Endothelial cell of umbilical vein (primary cell): Measurements from ENCODE around the gene MCM5. TPM values are rescaled to one million over a fixed set of nuclear protein-coding genes. Genes with fewer than 3 reads are reported as not detected.

Source experiments
- BruUV-seq: library from RNA; stranded (reverse); fragments of 400-500 nt; replicated peaks from 2 replicates; lab custom pipeline; 2021; lab: Mats Ljungman, UMichigan
- CTCF ChIA-PET: fragments of 300-600, 350-600 bp; sonication (Branson Sonifier 250); formaldehyde crosslinking; loops from one replicate; lab custom pipeline; 2021; ENCODE audit warnings: antibody characterized with exemption, inconsistent platforms; lab: Charles Lee
- POLR2A ChIA-PET: fragments of 300-600, 350-600 bp; sonication (Branson Sonifier 250); formaldehyde crosslinking; loops from one replicate; lab custom pipeline; 2021; ENCODE audit warnings: antibody characterized with exemption, inconsistent platforms; lab: Charles Lee
- DNase-seq: peaks from one replicate; pipeline ENCODE4 v3.0.0-alpha.2; 2011; ENCODE audit warnings: low read depth, low spot score
- FAIRE-seq: peaks from 2 replicates; lab custom pipeline; 2011; peaks lifted over from hg19 to GRCh38; lab: Jason Lieb, UNC
- H2AFZ ChIP-seq: 2 replicates; pipeline ENCODE4 v1.6.0; 2012; ENCODE audit warnings: low read depth, low read length, control low read depth, inconsistent platforms
- H3K27ac ChIP-seq: 2 replicates; pipeline ENCODE4 v1.5.1; 2011; ENCODE audit warnings: low read depth, mild to moderate bottlenecking, control low read depth, low read length, moderate library complexity; ENCODE audit not compliant: insufficient read depth
- H3K27me3 ChIP-seq, 2 experiments: 2 replicates each; pipeline versions ENCODE4 v1.6.0 to v1.6.1; 2011; ENCODE audit warnings: low read length in 2 of 2, mixed read lengths in 1 of 2; ENCODE audit not compliant: control insufficient read depth in 2 of 2, insufficient read depth in 2 of 2
- H3K36me3 ChIP-seq, 2 experiments: 2 replicates in 1 of 2; 3 replicates in 1 of 2; pipeline ENCODE4 v1.5.1; 2011; ENCODE audit warnings: low read length in 2 of 2, mild to moderate bottlenecking in 1 of 2, moderate library complexity in 1 of 2; ENCODE audit not compliant: control insufficient read depth in 2 of 2, insufficient read depth in 2 of 2; ENCODE audit errors: extremely low read depth in 1 of 2
- H3K4me1 ChIP-seq: 3 replicates; pipeline ENCODE4 v1.5.1; 2011; ENCODE audit warnings: mild to moderate bottlenecking, low read length; ENCODE audit not compliant: control insufficient read depth, insufficient read depth; ENCODE audit errors: extremely low read depth
- H3K4me2 ChIP-seq: 2 replicates; pipeline ENCODE4 v1.6.1; 2011; ENCODE audit warnings: low read length, control low read depth, mixed read lengths; ENCODE audit not compliant: insufficient read depth
- H3K4me3 ChIP-seq, 3 experiments: fragments of 200-600 bp in 1 of 3; sonication (generic), shearing (Covaris generic) in 1 of 3; replicated peaks in 1 of 3; 2 replicates each; pipeline ENCODE4 v1.5.1; 2011 to 2016; ENCODE audit warnings: control low read depth in 3 of 3, low read length in 3 of 3, mild to moderate bottlenecking in 2 of 3, inconsistent platforms in 1 of 3, low read depth in 1 of 3, moderate library complexity in 1 of 3; ENCODE audit not compliant: insufficient read depth in 1 of 3
- H3K79me2 ChIP-seq: 2 replicates; pipeline ENCODE4 v1.6.0; 2012; ENCODE audit warnings: low read length, inconsistent platforms; ENCODE audit not compliant: control insufficient read depth, insufficient read depth
- H3K9ac ChIP-seq: replicated peaks from 2 replicates; pipeline ENCODE3; 2011; ENCODE audit warnings: low read length, control low read depth; ENCODE audit not compliant: insufficient read depth; ENCODE audit errors: extremely low read depth
- H3K9me1 ChIP-seq: replicated peaks from 3 replicates; pipeline ENCODE4 v1.6.0; 2011; ENCODE audit warnings: mild to moderate bottlenecking, low read length; ENCODE audit not compliant: control insufficient read depth, insufficient read depth; ENCODE audit errors: extremely low read depth
- H3K9me3 ChIP-seq: replicated peaks from 2 replicates; pipeline ENCODE4 v1.5.1; 2012; ENCODE audit warnings: low read length, inconsistent platforms; ENCODE audit not compliant: control insufficient read depth, insufficient read depth
- H4K20me1 ChIP-seq: replicated peaks from 2 replicates; pipeline ENCODE3; 2011; ENCODE audit warnings: mild to moderate bottlenecking, low read length; ENCODE audit not compliant: control insufficient read depth, insufficient read depth; ENCODE audit errors: extremely low read depth
- EZH2 ChIP-seq: IDR thresholded peaks from 2 replicates; pipeline ENCODE4 v1.6.1; 2012; ENCODE audit warnings: borderline replicate concordance, low read depth, mild to moderate bottlenecking, moderate library complexity, low read length, inconsistent platforms; ENCODE audit not compliant: severe bottlenecking
- FOS ChIP-seq: IDR thresholded peaks from 2 replicates; pipeline ENCODE4 v1.6.1; 2011; ENCODE audit warnings: mild to moderate bottlenecking, low read length, moderate library complexity, borderline replicate concordance; ENCODE audit not compliant: insufficient read depth
- GATA2 ChIP-seq: IDR thresholded peaks from 2 replicates; pipeline ENCODE4 v1.7.0; 2011; ENCODE audit warnings: low read depth, mild to moderate bottlenecking, moderate library complexity, mixed read lengths, low read length; ENCODE audit not compliant: insufficient read length, insufficient read depth
- JUN ChIP-seq: IDR thresholded peaks from 2 replicates; pipeline ENCODE4 v1.6.1; 2011; ENCODE audit warnings: borderline replicate concordance, low read depth; ENCODE audit not compliant: insufficient read length, insufficient read depth
- MYC ChIP-seq: IDR thresholded peaks from one replicate; pipeline ENCODE4 v1.6.1; 2011; ENCODE audit warnings: mild to moderate bottlenecking, low read depth, low read length
- POLR2A ChIP-seq: IDR thresholded peaks from 2 replicates; pipeline ENCODE4 v1.6.1; 2012; ENCODE audit warnings: low read depth, mild to moderate bottlenecking, control low read depth, low read length
- POLR2AphosphoS5 ChIP-seq: IDR thresholded peaks from 2 replicates; pipeline ENCODE4 v1.6.1; 2012; ENCODE audit warnings: low read depth, mild to moderate bottlenecking, control low read depth, low read length, moderate library complexity; ENCODE audit not compliant: insufficient read depth
- dilution Hi-C: fragments of 300-500 bp; cut with MboI; formaldehyde crosslinking; loops from one replicate; pipeline ENCODE4 v1.15.0; 2019; ENCODE audit warnings: low sequenced_read_pairs; ENCODE audit not compliant: extremely low pct_ligation_motif_present
- intact Hi-C: fragments of 100-400 bp; cut with micrococcal nuclease; formaldehyde crosslinking; loops from one replicate; pipeline ENCODE4 v1.10.0; 2022
- polyA plus RNA-seq, 4 experiments: library from polyadenylated mRNA; depleted of rRNA in 3 of 4; stranded (reverse) in 3 of 4; unstranded in 1 of 4; fragments of >200 nt; gene quantifications; 2 replicates each; pipeline versions ENCODE4 v1.2.1 to v1.2.3, GENCODE V29; 2011 to 2012; ENCODE audit warnings: missing spikeins in 1 of 4
- total RNA-seq: library from RNA; stranded (reverse); gene quantifications from 2 replicates; pipeline ENCODE4 v1.2.3, GENCODE V29; 2021
- TF ChIP-seq, protein P1 (sequence below), 2 donors: IDR thresholded peaks; 1 replicate in 1 of 2; 2 replicates in 1 of 2; pipeline ENCODE4 v1.5.1; 2011; ENCODE audit warnings: low read length in 2 of 2, mild to moderate bottlenecking in 2 of 2, moderate library complexity in 2 of 2, control low read depth in 1 of 2, inconsistent platforms in 1 of 2, low read depth in 1 of 2; ENCODE audit not compliant: insufficient read depth in 1 of 2; ENCODE audit errors: extremely low read depth in 1 of 2
- TF ChIP-seq, protein P2 (sequence below): IDR thresholded peaks from 2 replicates; pipeline ENCODE4 v1.6.1; 2011; ENCODE audit not compliant: insufficient read depth, insufficient read length

The MCM5 gene
- total and polyA plus RNA-seq, 2 donors (not counting 3 experiments of a cell fraction or from before 2014, with no cell fraction given): 67.8 to 111 TPM

DNA sequence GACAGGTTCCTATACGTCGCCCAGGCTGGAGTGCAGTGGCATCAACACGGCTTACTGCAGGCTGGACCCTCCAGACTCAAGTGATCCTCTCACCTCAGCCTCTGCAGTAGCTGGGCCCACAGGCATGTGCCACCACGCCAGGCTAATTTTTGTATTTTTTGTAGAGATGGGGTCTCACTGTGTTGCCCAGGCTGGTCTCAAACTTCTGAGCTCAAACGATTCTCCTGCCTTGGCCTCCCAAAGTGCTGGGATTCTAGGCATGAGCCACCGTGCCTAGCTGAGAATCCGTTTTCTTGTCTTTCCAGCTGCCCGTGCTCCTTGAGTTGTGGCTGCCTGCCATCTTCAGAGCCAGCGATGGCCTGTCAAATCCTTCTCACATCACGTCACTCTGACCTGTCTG, 56.8 kb downstream of the MCM5 start:
- no TSS peak for BruUV-seq
- no peaks in the 10 kb centered on the region for H3K36me3 ChIP-seq
- no peaks in the 10 kb centered on the region for H3K9me3 ChIP-seq
- H2AFZ ChIP-seq: no peak overlapping the region
- H3K27me3 ChIP-seq: peaks cover 6 to 12% of the 10 kb centered on the region in 2 experiments
- H3K9me1 ChIP-seq: no peaks in the 10 kb centered on the region
- no peak overlapping the region for H3K9ac ChIP-seq
- FAIRE-seq (no peak), DNase-seq (no peak)
- no peak overlapping the region for H3K27ac ChIP-seq
- no peaks in the 10 kb centered on the region for H4K20me1 ChIP-seq
- no peaks in the 10 kb centered on the region for H3K79me2 ChIP-seq
- ChIA-PET CTCF (interaction anchor here (1.6 kb wide), 1 partner anchor 26 kb away, joined by 4 read pairs; no protein-coding TSS in a partner anchor), POLR2A (no interaction called here)
- dilution Hi-C loops: no loop called here
- H3K4me2 ChIP-seq: no peak overlapping the region
- no peak overlapping the region for H3K4me3 ChIP-seq
- intact Hi-C loops: no loop called here
- H3K4me1 ChIP-seq: no peaks in the 10 kb centered on the region
- no peak for TF ChIP-seq FOS
- TF ChIP-seq JUN: no peak
- TF ChIP-seq, protein P1, sequence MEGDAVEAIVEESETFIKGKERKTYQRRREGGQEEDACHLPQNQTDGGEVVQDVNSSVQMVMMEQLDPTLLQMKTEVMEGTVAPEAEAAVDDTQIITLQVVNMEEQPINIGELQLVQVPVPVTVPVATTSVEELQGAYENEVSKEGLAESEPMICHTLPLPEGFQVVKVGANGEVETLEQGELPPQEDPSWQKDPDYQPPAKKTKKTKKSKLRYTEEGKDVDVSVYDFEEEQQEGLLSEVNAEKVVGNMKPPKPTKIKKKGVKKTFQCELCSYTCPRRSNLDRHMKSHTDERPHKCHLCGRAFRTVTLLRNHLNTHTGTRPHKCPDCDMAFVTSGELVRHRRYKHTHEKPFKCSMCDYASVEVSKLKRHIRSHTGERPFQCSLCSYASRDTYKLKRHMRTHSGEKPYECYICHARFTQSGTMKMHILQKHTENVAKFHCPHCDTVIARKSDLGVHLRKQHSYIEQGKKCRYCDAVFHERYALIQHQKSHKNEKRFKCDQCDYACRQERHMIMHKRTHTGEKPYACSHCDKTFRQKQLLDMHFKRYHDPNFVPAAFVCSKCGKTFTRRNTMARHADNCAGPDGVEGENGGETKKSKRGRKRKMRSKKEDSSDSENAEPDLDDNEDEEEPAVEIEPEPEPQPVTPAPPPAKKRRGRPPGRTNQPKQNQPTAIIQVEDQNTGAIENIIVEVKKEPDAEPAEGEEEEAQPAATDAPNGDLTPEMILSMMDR (IDR thresholded peaks at IDR 0.05; ENCODE audit: extremely low read depth in 1 of 2, insufficient read depth in 1 of 2, low read depth in 1 of 2, low read length in 2 of 2): no peak
- TF ChIP-seq, protein P2, sequence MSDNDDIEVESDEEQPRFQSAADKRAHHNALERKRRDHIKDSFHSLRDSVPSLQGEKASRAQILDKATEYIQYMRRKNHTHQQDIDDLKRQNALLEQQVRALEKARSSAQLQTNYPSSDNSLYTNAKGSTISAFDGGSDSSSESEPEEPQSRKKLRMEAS: no peak
- TF ChIP-seq MYC: no peak
- no peak for TF ChIP-seq EZH2
- TF ChIP-seq POLR2A: no peak
- no peak for TF ChIP-seq GATA2
- TF ChIP-seq POLR2AphosphoS5: no peak
